Measurements from ENCODE around the gene FADD.
"Not testable (repeated sequence)": the region's sequence is repeated elsewhere in the genome, so short reads cannot be mapped to it uniquely, and the experiment has no call there.

The FADD gene

DNA sequence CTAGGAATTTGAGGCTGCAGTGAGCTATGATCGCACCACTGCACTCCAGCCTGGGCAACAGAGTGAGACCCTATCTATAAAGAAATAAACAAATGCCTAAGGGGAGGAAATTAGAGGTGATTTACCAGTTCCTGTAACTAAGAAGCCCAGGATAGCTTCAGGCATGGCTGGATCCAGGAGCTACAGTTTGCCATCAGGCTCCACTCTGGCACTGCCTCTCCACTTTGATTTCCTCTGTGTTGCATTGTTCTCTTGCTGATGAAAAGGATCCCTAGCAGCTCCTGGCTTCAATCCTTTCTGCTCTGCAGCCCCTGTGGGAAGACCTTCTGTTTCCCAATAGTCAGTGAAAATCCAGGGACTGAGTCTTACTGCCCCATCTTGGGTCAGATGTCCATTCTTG lies 20.1 kb upstream of the FADD start:
- DNase-seq, result no peak

DNA sequence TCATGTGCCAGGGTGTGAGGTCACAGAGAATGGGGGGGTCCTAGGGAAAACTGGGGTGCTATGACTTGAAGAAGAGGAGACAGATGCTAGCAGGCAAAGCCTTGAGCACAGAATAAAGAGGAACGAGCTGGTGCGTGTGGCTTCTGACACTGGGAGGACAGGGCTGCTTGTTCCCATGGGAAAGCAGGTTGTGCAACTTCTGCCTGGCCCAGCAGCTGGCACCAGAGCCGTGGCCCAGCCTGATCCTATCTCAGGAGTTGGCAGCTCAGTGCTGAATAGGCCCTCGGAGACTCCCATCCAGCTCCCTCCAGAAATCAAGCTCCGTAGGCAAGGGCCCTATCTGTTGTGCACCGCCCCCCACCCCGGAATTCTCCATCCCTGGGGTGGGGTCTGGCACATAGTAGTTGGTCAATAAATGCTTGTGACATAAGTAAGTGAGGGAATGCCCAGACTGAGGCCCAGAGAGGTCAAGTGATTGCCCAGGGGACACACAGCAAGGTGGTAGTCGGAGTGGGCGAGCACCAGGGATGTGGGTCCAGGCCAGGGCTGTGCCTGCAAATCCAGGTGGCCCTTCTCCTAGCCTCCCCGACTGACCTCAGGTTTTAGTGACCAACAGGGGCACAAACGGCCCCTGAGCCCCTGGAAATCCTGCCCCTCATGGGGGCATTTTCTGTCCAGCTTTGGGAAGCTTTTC lies 19.5 kb upstream of the FADD start:
- no peak for DNase-seq

- DNase-seq, result no peak
Observed at GRCh38 chr11:70184396-70184795, 18.7 kb upstream of the FADD start.

DNA sequence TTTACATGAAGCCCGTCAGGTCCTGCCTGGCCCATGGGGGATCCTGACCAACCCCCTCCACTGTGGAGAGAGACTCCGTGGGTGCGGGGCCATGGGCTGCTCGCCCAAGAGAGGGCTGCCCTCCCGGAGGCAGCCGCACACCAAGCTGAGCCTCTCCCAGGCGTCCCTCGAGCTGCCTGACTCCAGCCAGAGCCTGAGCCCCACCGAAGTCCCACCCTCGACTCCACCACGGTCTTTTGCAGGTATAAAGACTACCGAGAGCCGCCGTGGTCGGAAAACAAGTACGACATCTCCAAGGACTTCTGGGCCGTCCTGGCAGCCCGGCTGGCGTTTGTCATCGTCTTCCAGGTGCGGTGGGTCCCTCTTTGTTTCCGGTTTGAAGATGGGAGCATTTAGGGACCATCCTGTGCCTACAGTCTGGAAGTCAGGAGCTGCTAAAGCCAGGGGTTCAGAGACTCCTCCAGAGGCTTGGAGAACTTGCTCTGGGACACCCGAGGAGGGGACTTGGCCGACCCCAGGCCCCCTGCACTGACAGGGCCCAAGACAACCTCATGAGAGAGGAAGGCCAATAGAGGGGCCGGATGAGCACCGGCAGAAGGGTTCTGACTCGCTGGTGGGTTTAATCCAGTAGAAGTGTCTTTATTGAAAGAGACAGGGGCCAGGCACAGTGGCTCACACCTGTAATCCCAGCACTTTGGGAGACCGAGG lies 17.6 kb upstream of the FADD start:
- DNase-seq, result no peak

- DNase-seq, result no peak
Observed at GRCh38 chr11:70186420-70186819, 16.7 kb upstream of the FADD start.

GRCh38 chr11:70186936-70187335 lies 16.2 kb upstream of the FADD start:
- no peak for DNase-seq

DNA sequence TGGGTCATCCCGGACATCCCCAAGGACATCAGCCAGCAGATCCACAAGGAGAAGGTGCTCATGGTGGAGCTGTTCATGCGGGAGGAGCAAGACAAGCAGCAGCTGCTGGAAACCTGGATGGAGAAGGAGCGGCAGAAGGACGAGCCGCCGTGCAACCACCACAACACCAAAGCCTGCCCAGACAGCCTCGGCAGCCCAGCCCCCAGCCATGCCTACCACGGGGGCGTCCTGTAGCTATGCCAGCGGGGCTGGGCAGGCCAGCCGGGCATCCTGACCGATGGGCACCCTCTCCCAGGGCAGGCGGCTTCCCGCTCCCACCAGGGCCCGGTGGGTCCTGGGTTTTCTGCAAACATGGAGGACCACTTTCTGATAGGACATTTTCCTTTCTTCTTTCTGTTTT lies 15.3 kb upstream of the FADD start:
- DNase-seq, result no peak

DNA sequence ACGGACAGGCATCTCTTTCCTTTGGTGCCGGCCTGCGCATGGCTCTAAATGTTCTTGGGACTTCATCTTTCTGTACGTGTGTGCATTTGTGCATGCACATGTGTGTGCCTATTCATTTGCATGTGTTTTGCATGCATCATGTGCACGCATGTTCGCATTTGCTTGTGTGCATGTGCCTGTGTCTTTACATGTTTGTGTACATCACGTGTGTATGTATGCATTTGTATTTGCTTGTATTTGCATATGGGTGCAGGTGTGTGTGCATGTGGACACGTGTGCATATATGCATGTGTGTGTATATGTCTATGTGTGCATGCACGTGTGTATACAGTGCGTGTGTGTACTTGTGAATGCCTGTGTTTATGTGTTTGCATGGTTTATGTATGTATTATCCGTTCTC lies 13.5 kb upstream of the FADD start:
- no peak for DNase-seq

- DNase-seq, result peak; percentile 26
Observed at GRCh38 chr11:70191495-70192140, 11.5 kb upstream of the FADD start.

DNA sequence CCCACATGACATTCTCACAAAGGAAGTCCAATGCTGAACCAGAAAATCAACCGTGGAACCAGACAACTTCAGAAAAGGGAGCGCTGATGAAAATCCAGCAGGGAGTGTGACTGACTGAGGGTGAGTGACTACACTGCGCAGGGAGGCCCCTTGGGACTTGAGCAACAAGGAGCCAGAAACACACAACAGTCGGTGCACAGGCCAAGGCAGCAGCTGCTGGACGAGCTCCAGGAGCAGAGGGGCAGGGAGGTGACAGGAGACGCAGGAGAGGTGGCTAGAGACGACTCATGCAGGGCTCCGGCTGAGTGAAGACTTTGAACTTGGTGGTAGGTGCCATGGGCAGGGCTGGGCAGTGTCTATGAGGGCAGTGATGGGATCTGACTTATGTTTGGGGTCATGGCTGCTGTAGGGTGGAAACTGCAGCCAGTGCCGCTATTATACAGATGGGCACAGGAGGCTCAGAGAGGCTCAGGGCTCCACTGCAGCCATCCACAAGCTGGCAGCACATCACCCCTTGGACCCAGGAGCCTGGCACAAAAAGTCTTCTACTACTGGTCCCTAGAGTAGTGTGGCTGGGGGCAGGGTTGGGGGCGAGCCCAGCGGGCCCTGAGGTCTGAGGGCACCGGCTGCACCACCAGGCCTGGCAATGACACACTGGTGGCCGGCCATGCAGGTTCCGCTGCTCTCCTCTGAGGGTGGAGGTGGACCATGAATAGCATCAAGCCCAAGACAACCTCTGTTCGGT lies 10.3 kb upstream of the FADD start:
- no peak for DNase-seq

- no peak for DNase-seq
Observed at GRCh38 chr11:70193411-70194292, 9.4 kb upstream of the FADD start.

DNA sequence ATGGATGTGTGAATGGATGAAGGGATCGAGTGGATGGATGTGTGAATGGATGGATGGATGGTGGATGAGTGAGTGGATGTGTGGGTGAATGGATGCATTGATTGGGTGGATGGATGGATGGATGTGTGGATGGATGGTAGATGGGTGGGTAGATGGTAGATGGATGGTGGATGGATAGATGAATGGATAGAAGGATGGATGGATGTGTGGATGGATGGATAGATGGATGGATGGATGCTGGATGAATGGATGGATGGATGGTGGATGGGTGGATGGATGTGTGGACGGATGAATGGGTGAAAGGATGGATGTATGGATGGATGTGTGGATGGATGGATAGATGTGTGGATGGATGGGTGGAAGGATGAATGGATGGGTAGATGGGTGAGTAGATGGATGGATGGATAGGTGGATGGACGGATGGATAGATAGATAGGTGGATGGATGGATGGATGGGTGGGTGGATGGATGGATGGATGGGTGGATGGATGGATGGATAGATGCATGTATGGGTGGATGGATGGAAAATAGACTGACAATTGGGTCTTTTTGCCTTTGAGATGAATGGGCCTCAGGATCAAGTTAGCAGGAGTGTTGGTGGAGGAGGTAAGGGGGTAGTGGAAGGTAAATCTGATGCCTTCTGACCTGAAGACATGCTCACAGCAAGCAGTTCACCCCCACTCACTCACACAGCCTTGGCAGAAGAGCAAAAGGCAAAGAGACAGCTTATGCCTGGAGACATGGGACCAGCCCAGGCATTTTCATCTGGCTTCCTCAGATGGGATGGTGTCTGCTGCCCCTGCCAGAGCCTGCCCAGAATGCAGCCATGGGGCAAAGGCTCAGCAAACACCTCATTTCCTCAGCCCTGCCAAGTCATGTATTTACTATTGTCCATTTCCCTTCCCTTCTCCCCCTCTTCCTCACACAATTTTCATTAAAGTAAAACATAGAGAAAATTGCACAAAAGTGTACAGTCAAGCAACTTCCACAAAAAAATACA lies 8.0 kb upstream of the FADD start:
- DNase-seq, result no peak

- DNase-seq, result no peak
Observed at GRCh38 chr11:70200212-70200844, 2.8 kb upstream of the FADD start.

- DNase-seq, result not testable (repeated sequence)
Observed at GRCh38 chr11:70201047-70201446, 2.0 kb upstream of the FADD start.

DNA sequence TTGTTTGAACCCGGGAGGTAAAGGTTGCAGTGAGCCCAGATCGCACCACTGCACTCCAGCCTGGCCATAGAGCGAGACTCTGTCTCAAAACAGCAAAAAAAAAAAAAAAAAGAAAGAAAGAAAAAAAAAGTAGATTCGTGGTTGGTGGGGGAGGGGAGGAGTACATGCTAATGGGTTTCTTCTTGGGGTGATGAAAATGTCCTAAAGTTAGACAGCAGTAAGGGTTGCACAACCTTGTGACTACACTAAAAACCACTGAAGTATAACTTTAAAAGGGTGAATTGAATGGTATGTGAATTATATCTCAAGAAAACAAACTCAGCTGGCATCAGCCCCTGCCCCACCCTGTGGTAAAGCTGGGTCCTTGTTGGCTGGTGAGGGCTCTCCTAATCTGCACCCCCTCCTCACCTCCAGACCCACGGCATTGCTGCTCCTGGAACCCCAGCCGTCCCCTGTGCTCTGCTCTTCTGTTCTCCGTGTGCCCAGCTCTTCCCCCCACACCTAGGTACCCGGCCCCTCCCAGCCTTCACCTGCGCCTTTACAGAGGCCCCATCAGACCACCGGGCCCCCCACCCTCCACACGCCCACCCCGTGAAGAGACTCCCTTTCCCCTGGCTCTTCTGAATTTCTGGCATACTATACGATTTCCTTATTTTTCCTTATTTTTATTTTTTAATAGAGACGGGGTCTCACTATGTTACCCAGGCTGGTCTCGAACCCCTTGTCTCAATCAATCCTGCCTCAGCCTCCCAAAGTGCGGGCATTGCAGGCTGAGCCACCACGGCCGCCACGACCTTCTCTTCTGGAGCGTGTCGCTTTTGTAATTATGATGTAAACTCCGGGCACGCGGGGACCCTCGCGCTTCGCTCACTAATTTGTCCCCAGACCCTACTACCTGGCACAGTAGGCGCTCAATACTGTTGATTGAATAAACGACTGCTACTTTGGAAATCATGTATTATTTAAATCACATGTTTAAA lies 924 bp upstream of the FADD start:
- DNase-seq, result no peak

DNA sequence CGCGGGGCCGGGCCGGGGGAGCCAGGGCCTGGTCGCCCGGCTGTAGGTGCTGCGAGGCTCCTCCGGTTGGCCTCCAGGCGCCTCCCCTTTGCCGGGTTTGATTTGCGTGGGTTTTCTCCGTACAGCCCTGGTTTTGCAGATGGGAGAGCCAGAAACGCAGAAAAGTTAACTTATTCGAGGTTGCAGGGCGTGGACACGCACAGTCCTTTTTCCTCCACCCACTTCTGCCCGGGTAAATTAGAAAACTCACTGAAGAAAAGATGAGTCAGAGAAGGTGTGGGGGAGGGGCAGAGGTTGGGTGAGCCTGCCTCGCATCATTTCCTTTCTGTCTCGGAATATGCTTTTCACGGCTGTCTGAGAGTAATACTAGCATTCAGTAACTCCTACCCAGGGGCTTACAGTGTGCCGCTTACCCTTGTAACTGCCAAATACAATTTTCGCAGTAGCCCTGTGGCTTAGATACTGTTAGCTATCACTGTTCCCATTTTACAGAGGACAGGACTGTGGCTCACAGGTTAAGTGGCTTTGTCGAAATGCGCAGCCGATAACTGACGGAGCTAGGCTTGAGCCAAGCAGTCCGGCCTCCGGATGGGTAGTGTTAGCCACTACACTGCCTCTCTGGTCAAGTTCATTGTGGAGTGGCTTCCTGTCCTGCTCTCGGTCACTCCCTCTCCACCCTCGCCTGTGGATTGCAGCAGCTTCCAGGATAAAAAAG lies 812 bp downstream of the FADD start:
- peak; percentile 92 for DNase-seq

DNA sequence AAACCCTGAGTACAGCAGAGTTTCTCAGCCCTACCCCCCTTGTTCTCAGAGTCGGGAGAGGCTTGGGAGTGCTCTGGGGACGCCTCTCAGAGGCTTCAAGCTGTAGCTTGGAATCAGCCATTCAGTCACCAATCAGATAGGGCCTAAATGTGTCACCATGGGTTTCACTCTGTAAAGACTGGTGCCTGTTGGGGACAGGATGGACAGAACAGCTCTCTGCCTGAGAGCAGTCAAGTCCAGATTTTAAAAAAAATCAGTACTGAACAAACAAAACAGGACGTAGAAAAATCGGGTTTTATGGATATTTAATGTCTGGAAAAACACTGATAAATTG lies 1.3 kb downstream of the FADD start:
- DNase-seq, result no peak

DNA sequence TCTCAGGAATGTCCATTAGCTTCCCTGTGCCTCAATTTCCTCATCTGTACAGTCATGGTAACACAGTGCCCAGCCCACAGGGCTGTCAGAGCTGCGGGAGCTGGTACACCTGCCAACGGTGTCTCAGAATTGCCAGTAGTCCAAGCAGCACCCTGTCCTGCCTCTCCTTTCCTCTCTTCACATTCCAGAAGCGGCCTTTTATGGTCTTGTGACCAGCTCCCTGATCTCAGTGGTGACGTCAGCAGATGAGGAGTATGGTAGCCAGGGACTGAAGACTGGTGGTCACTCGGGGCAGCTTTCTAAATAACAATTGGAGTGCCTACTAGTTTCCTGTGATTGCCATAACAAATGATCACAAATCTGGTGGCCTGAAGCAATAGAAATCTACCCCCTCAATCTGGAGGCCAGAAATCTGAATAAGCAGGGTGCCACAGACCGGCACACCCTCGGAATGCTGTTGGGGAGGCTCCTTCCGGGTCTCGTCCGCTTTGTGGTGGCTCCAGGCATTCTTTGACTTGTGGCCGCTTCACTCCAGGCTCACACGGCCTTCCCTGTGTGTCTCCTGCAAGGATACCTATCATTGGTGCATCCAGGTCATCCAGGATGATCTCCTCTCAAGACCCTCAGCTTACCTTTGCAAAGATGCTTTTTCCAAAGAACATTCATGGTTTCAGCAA lies 2.1 kb downstream of the FADD start:
- no peak for DNase-seq
